ENCODE results near the gene MLX.

The MLX gene

DNA sequence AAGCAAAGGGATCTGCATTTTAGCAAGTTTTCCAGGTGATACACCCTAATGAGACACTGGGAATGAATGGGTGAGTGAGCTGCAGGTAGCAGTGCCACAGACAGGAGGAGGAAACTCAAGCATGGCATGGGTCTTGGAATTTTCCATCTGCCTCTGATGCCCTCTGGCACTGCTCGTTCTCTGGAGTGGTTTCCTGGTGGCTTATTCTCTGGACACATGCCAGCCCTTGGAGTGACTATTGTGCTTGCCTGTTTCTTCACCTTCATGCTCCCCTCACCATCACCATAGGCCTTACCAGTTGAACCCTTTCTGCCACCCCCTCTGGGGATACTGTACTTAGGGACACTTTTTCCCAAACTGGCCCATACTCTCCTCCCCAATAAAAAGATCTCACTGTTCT lies 3.4 kb upstream of the MLX start:
- H3K79me2 ChIP-seq (ENCODE audit: insufficient read depth, low read length), result peaks cover 60% of the 10 kb centered on the region
- peak overlapping the region; percentile 99 for H3K4me3 ChIP-seq (ENCODE audit: low read length, poor library complexity, severe bottlenecking)

DNA sequence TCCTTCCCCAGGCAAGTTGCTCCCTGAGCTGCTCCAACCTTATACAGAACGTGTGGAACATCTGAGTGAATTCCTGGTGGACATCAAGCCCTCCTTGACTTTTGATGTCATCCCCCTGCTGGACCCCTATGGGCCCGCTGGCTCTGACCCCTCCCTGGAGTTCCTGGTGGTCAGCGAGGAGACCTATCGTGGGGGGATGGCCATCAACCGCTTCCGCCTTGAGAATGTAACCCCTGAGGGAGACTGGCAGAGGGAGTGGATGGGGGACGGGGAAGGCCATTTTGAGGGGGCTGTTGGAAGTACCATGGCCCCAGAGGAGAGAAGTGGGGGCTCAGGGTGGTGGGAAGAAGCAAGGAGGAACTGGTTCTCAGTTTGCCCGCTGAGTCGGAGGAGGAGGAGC lies 3.0 kb upstream of the MLX start:
- Histone ChIP-seq H3K9me3 (ENCODE audit: insufficient read depth, low read depth, low read length) (no peaks in the 10 kb centered on the region), H2AFZ (ENCODE audit: low read length) (no peak overlapping the region), H3K9me2 (replicated peaks; ENCODE audit: low read depth, low read length) (no peaks in the 10 kb centered on the region), H3K4me3 (ENCODE audit: low read length, poor library complexity, severe bottlenecking) (peak overlapping the region; percentile 99), H3F3A (ENCODE audit: low read depth) (peaks cover 6% of the 10 kb centered on the region; the same call in 1 of the 2 replicates), H3K4me2 (ENCODE audit: low read depth, low read length, poor library complexity, severe bottlenecking) (peak overlapping the region; percentile 84), H4K20me1 (ENCODE audit: insufficient read depth, low read length, poor library complexity, severe bottlenecking) (peaks cover 20% of the 10 kb centered on the region), H3K4me1 (ENCODE audit: insufficient read depth, low read length, poor library complexity, severe bottlenecking) (peaks cover 41% of the 10 kb centered on the region), H3K36me3 (ENCODE audit: insufficient read depth, low read length) (peaks cover 11% of the 10 kb centered on the region; the same call in 1 of the 2 replicates), H3K79me2 (ENCODE audit: insufficient read depth, low read length) (peaks cover 64% of the 10 kb centered on the region), H3K27me3 (ENCODE audit: insufficient read depth, low read length, poor library complexity, severe bottlenecking) (no peaks in the 10 kb centered on the region), H3K9ac (ENCODE audit: low read depth, low read length, poor library complexity, severe bottlenecking) (peak overlapping the region; percentile 92)
- TF ChIP-seq, protein P1, sequence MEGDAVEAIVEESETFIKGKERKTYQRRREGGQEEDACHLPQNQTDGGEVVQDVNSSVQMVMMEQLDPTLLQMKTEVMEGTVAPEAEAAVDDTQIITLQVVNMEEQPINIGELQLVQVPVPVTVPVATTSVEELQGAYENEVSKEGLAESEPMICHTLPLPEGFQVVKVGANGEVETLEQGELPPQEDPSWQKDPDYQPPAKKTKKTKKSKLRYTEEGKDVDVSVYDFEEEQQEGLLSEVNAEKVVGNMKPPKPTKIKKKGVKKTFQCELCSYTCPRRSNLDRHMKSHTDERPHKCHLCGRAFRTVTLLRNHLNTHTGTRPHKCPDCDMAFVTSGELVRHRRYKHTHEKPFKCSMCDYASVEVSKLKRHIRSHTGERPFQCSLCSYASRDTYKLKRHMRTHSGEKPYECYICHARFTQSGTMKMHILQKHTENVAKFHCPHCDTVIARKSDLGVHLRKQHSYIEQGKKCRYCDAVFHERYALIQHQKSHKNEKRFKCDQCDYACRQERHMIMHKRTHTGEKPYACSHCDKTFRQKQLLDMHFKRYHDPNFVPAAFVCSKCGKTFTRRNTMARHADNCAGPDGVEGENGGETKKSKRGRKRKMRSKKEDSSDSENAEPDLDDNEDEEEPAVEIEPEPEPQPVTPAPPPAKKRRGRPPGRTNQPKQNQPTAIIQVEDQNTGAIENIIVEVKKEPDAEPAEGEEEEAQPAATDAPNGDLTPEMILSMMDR (conservative IDR thresholded peaks at IDR 0.05; ENCODE audit: low read length), result no peak
- TF ChIP-seq EZH2phosphoT487 (IDR thresholded peaks at IDR 0.05; ENCODE audit: borderline replicate concordance), result no peak

More for the DNA sequence above, 3.4 kb upstream of the MLX start:
- Histone ChIP-seq H3K9me2 (replicated peaks; ENCODE audit: low read depth, low read length) (no peaks in the 10 kb centered on the region), H2AFZ (ENCODE audit: low read length) (no peak overlapping the region), H4K20me1 (ENCODE audit: insufficient read depth, low read length, poor library complexity, severe bottlenecking) (peaks cover 15% of the 10 kb centered on the region), H3F3A (ENCODE audit: low read depth) (peaks cover 6% of the 10 kb centered on the region; the same call in 1 of the 2 replicates), H3K27me3 (ENCODE audit: insufficient read depth, low read length, poor library complexity, severe bottlenecking) (no peaks in the 10 kb centered on the region), H3K9me3 (ENCODE audit: insufficient read depth, low read depth, low read length) (no peaks in the 10 kb centered on the region), H3K4me2 (ENCODE audit: low read depth, low read length, poor library complexity, severe bottlenecking) (peak overlapping the region; percentile 84), H3K36me3 (ENCODE audit: insufficient read depth, low read length) (peaks cover 10% of the 10 kb centered on the region; the same call in 1 of the 2 replicates), H3K9ac (ENCODE audit: low read depth, low read length, poor library complexity, severe bottlenecking) (peak overlapping the region; percentile 92), H3K4me1 (ENCODE audit: insufficient read depth, low read length, poor library complexity, severe bottlenecking) (peaks cover 37% of the 10 kb centered on the region)
- TF ChIP-seq EZH2phosphoT487 (IDR thresholded peaks at IDR 0.05; ENCODE audit: borderline replicate concordance), result no peak
- TF ChIP-seq, protein P1 (conservative IDR thresholded peaks at IDR 0.05; ENCODE audit: low read length), result no peak

DNA sequence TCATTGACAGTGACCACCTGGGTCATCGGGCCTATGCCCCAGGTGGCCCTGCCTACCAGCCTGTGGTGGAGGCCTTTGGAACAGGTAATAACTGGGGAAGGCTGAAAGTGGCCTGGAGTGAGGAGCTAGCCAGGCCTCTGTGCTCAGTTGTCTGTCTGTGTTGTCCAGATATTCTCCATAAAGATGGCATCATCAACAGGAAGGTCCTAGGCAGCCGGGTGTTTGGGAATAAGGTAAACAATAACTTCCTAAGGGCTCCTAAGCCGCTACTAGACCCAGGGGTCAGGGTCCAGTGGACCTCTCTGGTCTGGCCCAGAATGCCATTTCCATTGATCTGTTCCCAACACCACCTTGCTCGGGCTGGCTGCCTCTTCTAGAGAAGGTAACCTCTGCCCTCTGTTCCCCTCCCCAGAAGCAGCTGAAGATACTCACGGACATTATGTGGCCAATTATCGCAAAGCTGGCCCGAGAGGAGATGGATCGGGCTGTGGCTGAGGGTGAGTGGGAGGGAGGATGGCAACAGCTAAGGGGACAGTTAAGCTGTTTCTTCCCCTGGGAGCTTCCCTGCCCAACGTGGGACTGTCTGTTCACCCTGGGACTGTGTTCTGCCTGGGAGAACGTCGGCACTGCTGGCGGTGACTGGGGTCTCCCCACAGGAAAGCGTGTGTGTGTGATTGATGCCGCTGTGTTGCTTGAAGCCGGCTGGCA lies 1.9 kb upstream of the MLX start:
- Histone ChIP-seq H4K20me1 (ENCODE audit: insufficient read depth, low read length, poor library complexity, severe bottlenecking) (peaks cover 27% of the 10 kb centered on the region), H3K9ac (ENCODE audit: low read depth, low read length, poor library complexity, severe bottlenecking) (no peak overlapping the region), H2AFZ (ENCODE audit: low read length) (no peak overlapping the region), H3K36me3 (ENCODE audit: insufficient read depth, low read length) (peaks cover 21% of the 10 kb centered on the region; the same call in 1 of the 2 replicates), H3K9me2 (replicated peaks; ENCODE audit: low read depth, low read length) (no peaks in the 10 kb centered on the region), H3K4me2 (ENCODE audit: low read depth, low read length, poor library complexity, severe bottlenecking) (peak overlapping the region; percentile 84), H3K4me1 (ENCODE audit: insufficient read depth, low read length, poor library complexity, severe bottlenecking) (peaks cover 47% of the 10 kb centered on the region), H3K4me3 (ENCODE audit: low read length, poor library complexity, severe bottlenecking) (no peak overlapping the region), H3F3A (ENCODE audit: low read depth) (peaks cover 6% of the 10 kb centered on the region; the same call in 1 of the 2 replicates), H3K9me3 (ENCODE audit: insufficient read depth, low read depth, low read length) (no peaks in the 10 kb centered on the region), H3K79me2 (ENCODE audit: insufficient read depth, low read length) (peaks cover 74% of the 10 kb centered on the region), H3K27me3 (ENCODE audit: insufficient read depth, low read length, poor library complexity, severe bottlenecking) (no peaks in the 10 kb centered on the region)
- TF ChIP-seq, protein P1 (conservative IDR thresholded peaks at IDR 0.05; ENCODE audit: low read length), result no peak
- no peak for TF ChIP-seq EZH2phosphoT487 (IDR thresholded peaks at IDR 0.05; ENCODE audit: borderline replicate concordance)
